Vagina (tissue), 2 donors: ENCODE data around the gene AQP7. TPM values are rescaled to one million over a fixed set of nuclear protein-coding genes. Genes with fewer than 3 reads are reported as not detected.

Source experiments
- DNase-seq, 2 donors: peaks; one replicate each; pipeline ENCODE4 v3.0.0-alpha.2; 2017; ENCODE audit errors: extremely low spot score in 2 of 2
- H3K27ac ChIP-seq: fragments of 200-600 bp; sonication (generic); one replicate; pipeline ENCODE4 v1.5.1; 2019
- H3K27me3 ChIP-seq: fragments of 200-600 bp; sonication (generic); one replicate; pipeline ENCODE4 v1.5.1; 2019
- H3K36me3 ChIP-seq, 2 donors: fragments of 200-600 bp; sonication (generic); one replicate each; pipeline ENCODE4 v1.5.1; 2017 to 2019
- H3K4me1 ChIP-seq: fragments of 200-600 bp; sonication (generic); one replicate; pipeline ENCODE4 v1.5.1; 2019
- H3K4me3 ChIP-seq, 2 donors: fragments of 200-600 bp; sonication (generic); 1 replicate in 1 of 2; 2 replicates in 1 of 2; pipeline ENCODE4 v1.5.1; 2016 to 2019
- H3K9me3 ChIP-seq: fragments of 200-600 bp; sonication (generic); one replicate; pipeline ENCODE4 v1.5.1; 2019
- CTCF ChIP-seq, 3 experiments: fragments of 450-650 bp in 2 of 3; fragments of 200-600 bp in 1 of 3; sonication (generic) in 1 of 3; IDR thresholded peaks; one replicate each; pipeline ENCODE4 v1.5.1; 2017 to 2019; ENCODE audit warnings: antibody characterized with exemption in 3 of 3, mild to moderate bottlenecking in 2 of 3, moderate library complexity in 2 of 3
- POLR2A ChIP-seq, 2 donors: fragments of 450-650 bp; IDR thresholded peaks; one replicate each; pipeline ENCODE4 v1.6.1; 2017; ENCODE audit warnings: antibody characterized with exemption in 2 of 2, mild to moderate bottlenecking in 2 of 2, moderate library complexity in 2 of 2
- POLR2AphosphoS5 ChIP-seq, 2 donors: sonication (generic); formaldehyde crosslinking; IDR thresholded peaks; one replicate each; pipeline ENCODE4 v1.9.0; 2017; ENCODE audit warnings: antibody characterized with exemption in 2 of 2, mild to moderate bottlenecking in 2 of 2, low read depth in 1 of 2; ENCODE audit not compliant: insufficient read depth in 1 of 2
- intact Hi-C: fragments of 100-400 bp; cut with DNase I; formaldehyde crosslinking; loops from one replicate; pipeline ENCODE4 v1.15.1; 2023
- total RNA-seq: library from RNA; depleted of rRNA; stranded (reverse); fragments of >200 nt; gene quantifications from one replicate; pipeline ENCODE4 v1.2.3, GENCODE V29; 2016

The AQP7 gene
- total RNA-seq, 1 donor from 2014 or later, result 6.4 TPM

GRCh38 chr9:33377089-33377715 lies 25.2 kb downstream of the AQP7 start:
- H3K27ac ChIP-seq, result no peak overlapping the region
- intact Hi-C loops, result loop anchor here (5.0 kb wide), 2 partner anchors 40 to 90 kb away; no protein-coding TSS in a partner anchor
- TF ChIP-seq POLR2A (IDR thresholded peaks at IDR 0.05) (no peak), CTCF (IDR thresholded peaks at IDR 0.05) (no peak), POLR2AphosphoS5 (IDR thresholded peaks at IDR 0.05; ENCODE audit: insufficient read depth in 1 of 2, low read depth in 1 of 2) (no peak)
- no peak for DNase-seq
- no peaks in the 10 kb centered on the region for H3K9me3 ChIP-seq
- H3K36me3 ChIP-seq, result no peaks in the 10 kb centered on the region
- H3K4me1 ChIP-seq, result peaks cover 19% of the 10 kb centered on the region
- H3K4me3 ChIP-seq, result no peak overlapping the region
- H3K27me3 ChIP-seq, result no peaks in the 10 kb centered on the region

GRCh38 chr9:33375841-33376321 lies 26.5 kb downstream of the AQP7 start:
- Histone ChIP-seq H3K36me3 (peaks cover 0 to 7% of the 10 kb centered on the region in 2 donors), H3K4me3 (no peak overlapping the region), H3K4me1 (peaks cover 19% of the 10 kb centered on the region), H3K27me3 (no peaks in the 10 kb centered on the region), H3K27ac (peak overlapping the region; percentile 35), H3K9me3 (no peaks in the 10 kb centered on the region)
- intact Hi-C loops, result loop anchor here (5.0 kb wide), 2 partner anchors 41 to 91 kb away; no protein-coding TSS in a partner anchor
- TF ChIP-seq CTCF (IDR thresholded peaks at IDR 0.05) (no peak), POLR2AphosphoS5 (IDR thresholded peaks at IDR 0.05; ENCODE audit: insufficient read depth in 1 of 2, low read depth in 1 of 2) (no peak), POLR2A (IDR thresholded peaks at IDR 0.05) (no peak)
- no peak for DNase-seq

- peak overlapping the region; percentile 49 for H3K27ac ChIP-seq
- peaks cover 19% of the 10 kb centered on the region for H3K4me1 ChIP-seq
- intact Hi-C loops, result loop anchor here (5.0 kb wide), 2 partner anchors 42 to 92 kb away; no protein-coding TSS in a partner anchor
- no peak overlapping the region for H3K4me3 ChIP-seq
- no peaks in the 10 kb centered on the region for H3K27me3 ChIP-seq
- peaks cover 0 to 12% of the 10 kb centered on the region in 2 donors for H3K36me3 ChIP-seq
- no peaks in the 10 kb centered on the region for H3K9me3 ChIP-seq
- TF ChIP-seq CTCF (IDR thresholded peaks at IDR 0.05), result no peak
- TF ChIP-seq POLR2A (IDR thresholded peaks at IDR 0.05), result no peak
- no peak for TF ChIP-seq POLR2AphosphoS5 (IDR thresholded peaks at IDR 0.05; ENCODE audit: insufficient read depth in 1 of 2, low read depth in 1 of 2)
- DNase-seq, result no peak
Observed at GRCh38 chr9:33375238-33375840, 27.0 kb downstream of the AQP7 start.

GRCh38 chr9:33374634-33375237 lies 27.6 kb downstream of the AQP7 start:
- Histone ChIP-seq H3K27me3 (no peaks in the 10 kb centered on the region), H3K4me1 (peaks cover 19% of the 10 kb centered on the region), H3K9me3 (no peaks in the 10 kb centered on the region), H3K4me3 (no peak overlapping the region), H3K36me3 (peaks cover 0 to 18% of the 10 kb centered on the region in 2 donors), H3K27ac (peak overlapping the region; percentile 49)
- TF ChIP-seq CTCF (IDR thresholded peaks at IDR 0.05), result peak; percentile 64 to 83 (median 76)
- peak in 1 of 2 donors; percentile 83 for TF ChIP-seq POLR2AphosphoS5 (IDR thresholded peaks at IDR 0.05; ENCODE audit: insufficient read depth in 1 of 2, low read depth in 1 of 2)
- TF ChIP-seq POLR2A (IDR thresholded peaks at IDR 0.05), result no peak
- no peak for DNase-seq
- intact Hi-C loops, result loop anchor here (5.0 kb wide), 2 partner anchors 43 to 93 kb away; no protein-coding TSS in a partner anchor
